Measurements from ENCODE around the gene DGKI.

DNA sequence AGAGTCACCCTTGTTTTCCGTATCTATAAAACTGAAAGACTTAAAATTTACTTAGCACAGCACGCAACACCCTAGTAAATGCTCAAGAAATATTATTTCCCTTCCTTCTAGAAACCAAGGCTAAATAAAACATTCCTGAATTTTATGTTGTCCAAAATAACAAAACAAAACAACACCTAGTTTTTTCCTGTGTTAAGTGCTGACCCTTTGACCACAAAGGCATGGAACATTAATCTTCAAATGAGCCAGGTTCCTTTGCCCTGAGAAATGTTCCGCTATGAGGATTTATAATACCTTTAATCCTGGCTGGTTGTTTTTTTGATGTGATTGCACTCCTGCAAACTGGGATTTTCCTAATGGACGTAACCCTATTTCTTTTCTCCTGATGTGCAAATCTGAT is 29.0 kb upstream of the DGKI start:
- no peak for TF ChIP-seq POLR2A (IDR thresholded peaks at IDR 0.05)
- no peak for TF ChIP-seq CTCF (IDR thresholded peaks at IDR 0.05)
- no peak for TF ChIP-seq POLR2AphosphoS5 (IDR thresholded peaks at IDR 0.05)
- no peak for TF ChIP-seq EP300 (IDR thresholded peaks at IDR 0.05)

Data from stomach (tissue), 4 donors.